Activated CD4-positive, alpha-beta T cell treated with anti-CD3 and anti-CD28 coated beads, Interleukin-2, amount 50 U/mL, for 48 hours (primary cell): ENCODE measurements around the gene SUSD5.
"Not testable (repeated sequence)": the region's sequence is repeated elsewhere in the genome, so short reads cannot be mapped to it uniquely, and the experiment has no call there.

Experiments
- DNase-seq, 2 experiments: peaks; one replicate each; pipeline ENCODE4 v3.0.0-alpha.2; 2020

SUSD5 gene

GRCh38 chr3:33111581-33111980 lies 107.0 kb downstream of the SUSD5 start:
- DNase-seq: no peak

- DNase-seq: not testable (repeated sequence)
These were observed 111.8 kb downstream of the SUSD5 start for GRCh38 chr3:33106854-33107253.

- no peak for DNase-seq
These were observed 113.2 kb downstream of the SUSD5 start for GRCh38 chr3:33105341-33105948.

GRCh38 chr3:33104803-33105202 lies 113.8 kb downstream of the SUSD5 start:
- no peak for DNase-seq

- no peak for DNase-seq
These were observed 115.1 kb downstream of the SUSD5 start for GRCh38 chr3:33103480-33103879.

GRCh38 chr3:33103034-33103433 lies 115.6 kb downstream of the SUSD5 start:
- no peak for DNase-seq

GRCh38 chr3:33100229-33100628 lies 118.4 kb downstream of the SUSD5 start:
- DNase-seq: no peak
